Astrocyte (in vitro differentiated cells and primary cell): Measurements from ENCODE around the gene PJA1. TPM values are rescaled to one million over a fixed set of nuclear protein-coding genes. Genes with fewer than 3 reads are reported as not detected.

Experiments used
- DNase-seq: peaks from one replicate; pipeline ENCODE4 v3.0.0-alpha.2; 2010; ENCODE audit warnings: low read depth
- FAIRE-seq: peaks from 2 replicates; lab custom pipeline; 2011; peaks lifted over from hg19 to GRCh38; lab: Jason Lieb, UNC
- H2AFZ ChIP-seq: 2 replicates; pipeline ENCODE4 v1.6.0; 2012; ENCODE audit warnings: low read depth, low read length, inconsistent platforms
- H3K27ac ChIP-seq: 2 replicates; pipeline ENCODE4 v1.5.1; 2011; ENCODE audit warnings: low read depth, low read length, inconsistent platforms
- H3K27me3 ChIP-seq: 2 replicates; pipeline ENCODE4 v1.6.0; 2011; ENCODE audit warnings: low read length, inconsistent platforms; ENCODE audit not compliant: insufficient read depth
- H3K36me3 ChIP-seq: 2 replicates; pipeline ENCODE4 v1.5.1; 2011; ENCODE audit warnings: low read length, inconsistent platforms; ENCODE audit not compliant: insufficient read depth
- H3K4me1 ChIP-seq: 2 replicates; pipeline ENCODE4 v1.5.1; 2011; ENCODE audit warnings: low read length, inconsistent platforms; ENCODE audit not compliant: insufficient read depth
- H3K4me2 ChIP-seq: 2 replicates; pipeline ENCODE4 v1.6.0; 2012; ENCODE audit warnings: low read length, inconsistent platforms
- H3K4me3 ChIP-seq: 2 replicates; pipeline ENCODE4 v1.5.1; 2011; ENCODE audit warnings: low read depth, mild to moderate bottlenecking, low read length, inconsistent platforms; ENCODE audit not compliant: insufficient read depth
- H3K79me2 ChIP-seq: 2 replicates; pipeline ENCODE4 v1.6.0; 2012; ENCODE audit warnings: mild to moderate bottlenecking, low read length, inconsistent platforms; ENCODE audit not compliant: insufficient read depth
- H3K9ac ChIP-seq: 2 replicates; pipeline ENCODE4 v1.6.0; 2012; ENCODE audit warnings: mild to moderate bottlenecking, low read length, inconsistent platforms
- H3K9me3 ChIP-seq: 2 replicates; pipeline ENCODE4 v1.5.1; 2012; ENCODE audit warnings: low read depth, mild to moderate bottlenecking, low read length, inconsistent platforms; ENCODE audit not compliant: insufficient read depth
- H4K20me1 ChIP-seq: 2 replicates; pipeline ENCODE4 v1.6.0; 2012; ENCODE audit warnings: low read length, inconsistent platforms; ENCODE audit not compliant: insufficient read depth
- H3K27ac Mint-ChIP-seq: one replicate; pipeline ENCODE4 v1.8.0; 2021; ENCODE audit warnings: mild to moderate bottlenecking, mixed read lengths; ENCODE audit not compliant: unreplicated experiment
- H3K27me3 Mint-ChIP-seq: one replicate; pipeline ENCODE4 v1.8.0; 2021; ENCODE audit warnings: low read depth, mixed read lengths; ENCODE audit not compliant: unreplicated experiment
- H3K36me3 Mint-ChIP-seq: one replicate; pipeline ENCODE4 v1.8.0; 2021; ENCODE audit warnings: low read depth, mixed read lengths; ENCODE audit not compliant: unreplicated experiment
- H3K4me1 Mint-ChIP-seq: one replicate; pipeline ENCODE4 v1.8.0; 2021; ENCODE audit warnings: low read depth, mixed read lengths; ENCODE audit not compliant: unreplicated experiment
- H3K4me3 Mint-ChIP-seq: one replicate; pipeline ENCODE4 v1.8.0; 2021; ENCODE audit warnings: mild to moderate bottlenecking, moderate library complexity, mixed read lengths; ENCODE audit not compliant: unreplicated experiment
- H3K9me3 Mint-ChIP-seq: one replicate; pipeline ENCODE4 v1.8.0; 2021; ENCODE audit warnings: mild to moderate bottlenecking, mixed read lengths; ENCODE audit not compliant: unreplicated experiment
- EZH2 ChIP-seq: IDR thresholded peaks from 2 replicates; pipeline ENCODE4 v1.6.1; 2012; ENCODE audit warnings: mild to moderate bottlenecking, low read length, inconsistent platforms; ENCODE audit not compliant: insufficient read depth
- total RNA-seq: library from RNA; stranded (reverse); gene quantifications from 2 replicates; pipeline ENCODE4 v1.2.1, GENCODE V29; 2021
- TF ChIP-seq, protein P1 (sequence below): IDR thresholded peaks from 2 replicates; pipeline ENCODE4 v1.5.1; 2011; ENCODE audit warnings: low read depth, mild to moderate bottlenecking, inconsistent platforms, low read length, moderate library complexity; ENCODE audit not compliant: insufficient read depth

Gene PJA1
- total RNA-seq, 1 donor from 2014 or later = 28.9 TPM

DNA sequence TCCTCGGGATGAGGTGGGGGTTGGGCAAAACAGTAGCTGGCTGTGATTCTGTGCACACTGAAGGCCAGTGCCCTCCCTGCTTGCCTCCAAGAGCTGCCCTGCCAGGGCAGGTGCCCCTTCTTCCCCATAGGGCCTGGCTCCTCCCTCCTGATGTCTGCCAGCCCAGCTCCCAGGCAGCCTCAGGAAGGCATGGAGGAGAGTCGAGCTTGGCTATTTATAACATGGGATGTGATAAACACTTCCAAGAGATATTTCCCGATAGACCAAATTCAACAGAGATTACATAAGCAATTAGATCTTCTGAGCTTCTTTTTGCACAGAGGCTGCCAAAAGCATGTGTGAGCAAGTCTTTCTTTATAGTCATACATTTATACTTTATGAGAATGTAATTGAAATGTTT is 45.3 kb upstream of the PJA1 start:
- H3K9ac ChIP-seq = no peak overlapping the region
- peaks cover 26% of the 10 kb centered on the region for H3K27me3 Mint-ChIP-seq

DNA sequence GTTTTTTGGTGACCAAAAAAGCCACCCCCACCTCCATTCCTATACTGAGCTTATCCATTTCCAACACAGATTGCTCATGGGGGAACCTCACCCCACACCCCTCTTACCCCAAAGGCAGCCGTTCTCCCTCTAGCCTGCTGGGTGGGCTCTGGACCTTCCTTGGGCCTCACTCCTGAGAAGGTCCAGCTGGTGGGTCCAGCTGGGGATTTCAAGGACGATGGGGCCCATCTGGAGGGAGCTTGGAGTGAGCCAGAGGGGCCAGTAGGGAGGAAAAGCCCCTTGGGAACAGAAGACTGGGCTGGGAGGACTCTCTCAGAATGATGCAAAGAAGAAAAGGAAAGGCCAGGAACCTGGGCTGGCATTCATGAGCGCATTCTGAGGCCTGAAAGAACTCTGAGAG is 42.0 kb upstream of the PJA1 start:
- no peaks in the 10 kb centered on the region for H3K36me3 Mint-ChIP-seq
- Histone ChIP-seq H3K9ac (no peak overlapping the region), H3K4me2 (no peak overlapping the region), H3K27me3 (no peaks in the 10 kb centered on the region), H3K36me3 (no peaks in the 10 kb centered on the region), H4K20me1 (no peaks in the 10 kb centered on the region), H3K79me2 (no peaks in the 10 kb centered on the region), H3K4me3 (no peak overlapping the region), H3K9me3 (no peaks in the 10 kb centered on the region), H3K4me1 (no peaks in the 10 kb centered on the region), H3K27ac (no peak overlapping the region), H2AFZ (no peak overlapping the region)
- no peak overlapping the region for H3K4me3 Mint-ChIP-seq
- TF ChIP-seq EZH2 = no peak
- peaks cover 9% of the 10 kb centered on the region for H3K9me3 Mint-ChIP-seq
- FAIRE-seq (no peak), DNase-seq (no peak)
- no peaks in the 10 kb centered on the region for H3K4me1 Mint-ChIP-seq
- peaks cover 8% of the 10 kb centered on the region for H3K27me3 Mint-ChIP-seq
- no peak overlapping the region for H3K27ac Mint-ChIP-seq

More for the DNA sequence above, 45.3 kb upstream of the PJA1 start:
- Histone ChIP-seq H3K27me3 (no peaks in the 10 kb centered on the region), H3K4me1 (no peaks in the 10 kb centered on the region), H3K4me3 (no peak overlapping the region), H3K27ac (no peak overlapping the region), H4K20me1 (no peaks in the 10 kb centered on the region), H2AFZ (no peak overlapping the region), H3K9me3 (no peaks in the 10 kb centered on the region), H3K79me2 (no peaks in the 10 kb centered on the region), H3K4me2 (no peak overlapping the region), H3K36me3 (no peaks in the 10 kb centered on the region)
- Mint-ChIP-seq H3K4me1 (no peaks in the 10 kb centered on the region), H3K9me3 (peaks cover 9% of the 10 kb centered on the region), H3K27ac (no peak overlapping the region), H3K4me3 (no peak overlapping the region), H3K36me3 (no peaks in the 10 kb centered on the region)
- DNase-seq (no peak), FAIRE-seq (no peak)
- TF ChIP-seq EZH2 = no peak
- TF ChIP-seq, protein P1, sequence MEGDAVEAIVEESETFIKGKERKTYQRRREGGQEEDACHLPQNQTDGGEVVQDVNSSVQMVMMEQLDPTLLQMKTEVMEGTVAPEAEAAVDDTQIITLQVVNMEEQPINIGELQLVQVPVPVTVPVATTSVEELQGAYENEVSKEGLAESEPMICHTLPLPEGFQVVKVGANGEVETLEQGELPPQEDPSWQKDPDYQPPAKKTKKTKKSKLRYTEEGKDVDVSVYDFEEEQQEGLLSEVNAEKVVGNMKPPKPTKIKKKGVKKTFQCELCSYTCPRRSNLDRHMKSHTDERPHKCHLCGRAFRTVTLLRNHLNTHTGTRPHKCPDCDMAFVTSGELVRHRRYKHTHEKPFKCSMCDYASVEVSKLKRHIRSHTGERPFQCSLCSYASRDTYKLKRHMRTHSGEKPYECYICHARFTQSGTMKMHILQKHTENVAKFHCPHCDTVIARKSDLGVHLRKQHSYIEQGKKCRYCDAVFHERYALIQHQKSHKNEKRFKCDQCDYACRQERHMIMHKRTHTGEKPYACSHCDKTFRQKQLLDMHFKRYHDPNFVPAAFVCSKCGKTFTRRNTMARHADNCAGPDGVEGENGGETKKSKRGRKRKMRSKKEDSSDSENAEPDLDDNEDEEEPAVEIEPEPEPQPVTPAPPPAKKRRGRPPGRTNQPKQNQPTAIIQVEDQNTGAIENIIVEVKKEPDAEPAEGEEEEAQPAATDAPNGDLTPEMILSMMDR = no peak

DNA sequence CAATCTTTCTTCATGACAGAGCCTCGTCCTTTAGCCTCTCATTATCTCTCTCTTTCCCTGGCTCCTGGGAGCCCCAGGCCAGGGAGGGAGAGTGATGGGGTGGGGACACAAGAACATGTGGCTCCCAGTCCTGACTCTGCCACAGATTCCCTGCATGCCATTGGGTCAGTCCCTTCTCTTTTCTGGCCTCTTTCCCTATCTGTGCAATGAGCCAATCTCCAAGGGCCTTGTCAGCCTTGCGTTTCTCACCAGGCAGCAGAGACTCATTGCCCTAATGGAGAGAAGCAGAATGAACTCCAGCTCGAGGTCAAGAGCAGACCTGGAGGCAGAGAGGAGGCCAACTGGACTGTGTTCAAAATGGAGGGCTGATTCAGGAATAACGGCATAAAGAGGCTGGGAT is 38.4 kb upstream of the PJA1 start:
- no peaks in the 10 kb centered on the region for H3K4me1 Mint-ChIP-seq
- H3K9me3 Mint-ChIP-seq = peaks cover 1% of the 10 kb centered on the region
- H3K27me3 Mint-ChIP-seq = peaks cover 3% of the 10 kb centered on the region

More for the DNA sequence above, 38.4 kb upstream of the PJA1 start:
- no peak overlapping the region for H3K4me2 ChIP-seq
- Mint-ChIP-seq H3K36me3 (no peaks in the 10 kb centered on the region), H3K4me3 (no peak overlapping the region), H3K27ac (no peak overlapping the region)
- DNase-seq (no peak), FAIRE-seq (no peak)
- no peaks in the 10 kb centered on the region for H3K36me3 ChIP-seq
- H4K20me1 ChIP-seq = no peaks in the 10 kb centered on the region
- H3K79me2 ChIP-seq = no peaks in the 10 kb centered on the region
- no peaks in the 10 kb centered on the region for H3K27me3 ChIP-seq
- H2AFZ ChIP-seq = no peak overlapping the region
- TF ChIP-seq, protein P1 = no peak
- no peak overlapping the region for H3K9ac ChIP-seq
- H3K27ac ChIP-seq = no peak overlapping the region
- no peaks in the 10 kb centered on the region for H3K4me1 ChIP-seq
- H3K9me3 ChIP-seq = no peaks in the 10 kb centered on the region
- H3K4me3 ChIP-seq = no peak overlapping the region
